Measurements from ENCODE around the gene PPCS.
A peak's percentile ranks its signal among the peaks of the same experiment; 100 is the strongest.
"Not testable (repeated sequence)": the region's sequence is repeated elsewhere in the genome, so short reads cannot be mapped to it uniquely, and the experiment has no call there.

PPCS gene

DNA sequence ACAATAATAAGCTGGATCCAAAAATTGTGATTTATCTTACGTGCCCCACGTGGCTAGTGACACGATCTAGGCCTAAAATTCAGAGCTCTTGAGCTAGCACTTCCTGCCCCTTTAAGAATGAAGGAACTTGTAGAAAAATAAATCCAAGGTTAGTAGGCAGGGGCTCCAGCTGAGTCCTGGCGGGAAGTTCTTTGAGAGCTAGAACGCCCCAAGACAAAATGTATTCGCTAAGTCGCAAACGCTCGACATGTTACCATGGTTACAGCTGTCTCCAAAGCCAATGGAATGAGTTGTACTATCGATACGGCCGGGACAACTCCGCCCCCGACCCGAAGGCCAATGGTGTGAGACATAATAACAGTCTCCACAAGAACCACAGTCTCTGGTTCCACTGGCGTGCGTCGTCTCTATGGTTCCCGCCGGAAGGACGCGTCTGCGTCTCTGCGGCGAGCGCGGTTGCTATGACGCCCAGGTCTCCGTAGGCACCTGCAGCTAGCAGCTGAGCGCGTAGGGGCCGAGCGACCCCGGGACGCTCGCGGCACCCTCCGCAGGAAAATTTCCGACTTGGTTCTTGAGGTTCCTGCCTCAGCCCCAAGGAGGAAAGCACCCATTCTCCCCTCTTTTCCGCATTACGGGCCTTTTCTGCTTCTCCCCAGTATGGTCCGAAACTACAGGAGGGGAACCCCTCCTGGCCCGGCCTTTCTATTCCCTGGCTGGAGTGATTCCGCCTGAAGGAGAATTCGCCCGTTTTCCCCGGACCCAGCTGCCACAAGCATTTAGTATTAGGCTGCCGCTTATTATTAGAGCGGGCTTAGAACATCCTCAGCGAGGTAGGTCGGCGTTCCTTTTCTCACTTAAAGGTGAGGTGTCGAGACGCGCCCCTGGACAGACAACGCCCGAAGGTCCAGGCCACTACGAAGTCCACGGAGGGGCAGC is 6.8 kb downstream of the PPCS start, which contains the start of gene CCDC30:
Gene CCDC30, plus strand, starts transcription at position 459 of the 936 bp plus-strand sequence. CDS start 17,266 bp downstream, outside the sequence.
- H3K4me3 ChIP-seq (ENCODE audit: control insufficient read depth, low read depth, low read length) = peak within 1 kb of the TSS; percentile 74
- TF ChIP-seq, protein P1, sequence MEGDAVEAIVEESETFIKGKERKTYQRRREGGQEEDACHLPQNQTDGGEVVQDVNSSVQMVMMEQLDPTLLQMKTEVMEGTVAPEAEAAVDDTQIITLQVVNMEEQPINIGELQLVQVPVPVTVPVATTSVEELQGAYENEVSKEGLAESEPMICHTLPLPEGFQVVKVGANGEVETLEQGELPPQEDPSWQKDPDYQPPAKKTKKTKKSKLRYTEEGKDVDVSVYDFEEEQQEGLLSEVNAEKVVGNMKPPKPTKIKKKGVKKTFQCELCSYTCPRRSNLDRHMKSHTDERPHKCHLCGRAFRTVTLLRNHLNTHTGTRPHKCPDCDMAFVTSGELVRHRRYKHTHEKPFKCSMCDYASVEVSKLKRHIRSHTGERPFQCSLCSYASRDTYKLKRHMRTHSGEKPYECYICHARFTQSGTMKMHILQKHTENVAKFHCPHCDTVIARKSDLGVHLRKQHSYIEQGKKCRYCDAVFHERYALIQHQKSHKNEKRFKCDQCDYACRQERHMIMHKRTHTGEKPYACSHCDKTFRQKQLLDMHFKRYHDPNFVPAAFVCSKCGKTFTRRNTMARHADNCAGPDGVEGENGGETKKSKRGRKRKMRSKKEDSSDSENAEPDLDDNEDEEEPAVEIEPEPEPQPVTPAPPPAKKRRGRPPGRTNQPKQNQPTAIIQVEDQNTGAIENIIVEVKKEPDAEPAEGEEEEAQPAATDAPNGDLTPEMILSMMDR (IDR thresholded peaks at IDR 0.05; ENCODE audit: control insufficient read depth, insufficient read depth, low read depth, low read length, missing control alignments) = no peak
- DNase-seq (ENCODE audit: low read depth) = peak; percentile 93

DNA sequence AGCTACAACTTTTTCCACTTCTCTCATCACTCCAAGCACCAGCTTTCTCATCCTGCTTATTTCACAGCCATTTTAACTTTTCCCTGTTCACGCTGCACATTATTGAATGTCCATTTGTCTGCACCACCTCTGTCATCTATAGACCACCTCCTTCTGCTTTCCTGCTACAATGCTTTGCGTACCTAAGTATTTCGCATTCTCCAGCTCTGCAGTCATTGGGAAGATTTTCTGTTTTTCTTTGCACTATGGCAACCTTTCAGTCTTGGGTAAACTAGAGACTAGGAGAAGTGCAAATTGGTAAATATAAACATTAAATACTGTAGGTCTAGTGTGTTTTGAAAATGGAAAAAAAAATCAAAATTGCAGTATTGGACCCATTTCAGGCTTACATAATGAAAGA is 7.6 kb downstream of the PPCS start:
- H3K4me3 ChIP-seq (ENCODE audit: control insufficient read depth, low read depth, low read length) = peak overlapping the region; percentile 74; the same call in 1 of the 2 replicates
- TF ChIP-seq, protein P1 (IDR thresholded peaks at IDR 0.05; ENCODE audit: control insufficient read depth, insufficient read depth, low read depth, low read length, missing control alignments) = no peak
- no peak for DNase-seq (ENCODE audit: low read depth)

DNA sequence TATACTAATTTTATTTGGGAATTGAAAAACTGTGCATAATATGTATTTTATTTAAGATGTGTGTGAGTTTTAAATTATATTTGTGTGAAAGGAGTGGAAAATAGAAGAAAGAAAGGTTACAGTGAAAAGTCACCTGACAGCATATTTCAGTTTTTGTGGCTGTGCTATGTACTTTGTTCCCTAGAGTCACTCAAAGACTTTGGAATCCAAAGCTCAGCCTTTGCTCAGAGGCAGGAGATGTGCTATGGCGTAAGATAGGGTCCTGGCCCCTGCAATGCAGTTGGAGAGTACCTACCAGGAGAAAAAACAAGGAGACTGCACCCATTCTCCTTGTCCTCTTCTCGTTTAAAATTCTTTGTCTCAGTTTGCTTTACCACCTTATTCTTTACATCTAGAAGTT is 9.7 kb downstream of the PPCS start:
- DNase-seq (ENCODE audit: low read depth) = no peak
- no peak overlapping the region for H3K4me3 ChIP-seq (ENCODE audit: control insufficient read depth, low read depth, low read length)
- TF ChIP-seq, protein P1 (IDR thresholded peaks at IDR 0.05; ENCODE audit: control insufficient read depth, insufficient read depth, low read depth, low read length, missing control alignments) = no peak

DNA sequence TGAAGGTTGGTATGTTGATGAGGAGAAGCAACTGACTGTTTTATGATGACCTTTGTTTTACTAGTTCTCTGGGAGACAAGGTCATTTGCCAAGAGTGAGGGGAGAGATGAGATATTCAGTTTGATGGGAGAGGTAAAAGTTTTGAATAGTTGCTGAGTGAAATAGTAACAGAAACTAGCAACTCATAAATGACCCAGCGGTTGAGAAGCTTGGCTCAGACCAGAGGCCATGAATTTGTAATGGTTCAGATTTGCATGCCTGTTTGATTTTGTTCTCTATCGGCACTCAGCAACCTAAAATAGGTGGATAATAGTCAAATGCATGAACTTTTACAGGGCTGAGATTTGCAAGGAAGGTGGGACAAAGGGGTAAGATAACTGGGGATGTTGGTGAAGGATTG is 13.4 kb downstream of the PPCS start:
- TF ChIP-seq, protein P1 (IDR thresholded peaks at IDR 0.05; ENCODE audit: control insufficient read depth, insufficient read depth, low read depth, low read length, missing control alignments) = no peak
- DNase-seq (ENCODE audit: low read depth) = no peak

DNA sequence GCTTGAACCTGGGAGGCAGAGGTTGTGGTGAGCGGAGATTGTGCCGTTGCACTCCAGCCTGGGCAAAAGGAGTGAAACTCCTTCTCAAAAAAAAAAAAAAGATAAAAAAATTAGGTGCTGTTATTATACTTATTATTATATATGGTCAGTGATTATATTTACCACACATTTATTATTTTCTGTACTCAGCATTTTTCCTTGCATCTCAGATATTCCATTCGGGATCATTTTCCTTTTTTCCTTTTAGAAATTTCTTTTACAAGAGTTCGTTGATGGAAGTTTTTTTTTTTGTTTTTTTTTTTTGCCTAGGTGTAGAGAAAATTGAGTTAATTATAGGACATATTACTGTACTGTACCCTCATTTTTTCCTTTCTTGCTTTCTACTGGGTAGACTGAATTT is 20.3 kb downstream of the PPCS start:
- TF ChIP-seq, protein P1 (IDR thresholded peaks at IDR 0.05; ENCODE audit: control insufficient read depth, insufficient read depth, low read depth, low read length, missing control alignments) = no peak
- no peak overlapping the region for H3K4me3 ChIP-seq (ENCODE audit: control insufficient read depth, low read depth, low read length)
- DNase-seq (ENCODE audit: low read depth) = no peak

More for the DNA sequence above, 13.4 kb downstream of the PPCS start:
- H3K4me3 ChIP-seq (ENCODE audit: control insufficient read depth, low read depth, low read length) = no peak overlapping the region

DNA sequence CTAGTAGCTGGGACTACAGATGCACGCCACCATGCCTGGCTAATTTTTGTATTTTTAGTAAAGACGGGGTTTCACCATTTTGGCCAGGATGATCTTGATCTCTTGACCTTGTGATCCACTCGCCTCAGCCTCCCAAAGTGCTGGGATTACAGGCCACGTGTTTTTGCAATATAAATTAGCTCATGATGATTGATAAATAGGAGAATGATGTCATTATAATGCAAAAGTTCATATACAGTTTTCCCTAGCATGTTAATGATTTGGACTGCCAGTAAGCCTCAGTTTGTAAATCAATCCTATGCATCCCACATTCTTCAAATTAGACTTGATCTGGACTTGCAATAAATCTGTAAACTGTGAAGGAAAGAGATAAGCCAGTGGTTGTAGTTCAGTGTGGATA is 21.0 kb downstream of the PPCS start:
- H3K4me3 ChIP-seq (ENCODE audit: control insufficient read depth, low read depth, low read length); DNase-seq (ENCODE audit: low read depth): not testable (repeated sequence)

DNA sequence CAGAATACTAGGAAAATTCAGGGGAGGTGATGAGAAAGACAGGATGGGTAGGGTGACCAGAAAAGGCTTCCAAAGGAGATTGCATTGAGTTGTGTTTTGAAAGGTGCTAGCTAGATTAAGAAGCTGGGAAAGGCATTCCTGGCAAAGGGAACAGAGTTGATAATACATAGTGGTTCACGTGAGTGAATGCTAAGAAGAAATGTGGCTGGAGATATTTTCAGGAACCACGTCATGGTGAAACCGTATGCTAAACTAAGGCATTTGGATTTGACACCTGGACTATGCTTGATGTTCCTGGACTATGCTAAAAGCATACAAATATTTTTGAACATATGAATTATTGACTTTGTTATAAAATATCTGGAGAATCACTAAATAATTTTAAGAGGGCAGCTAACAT is 21.4 kb downstream of the PPCS start:
- TF ChIP-seq, protein P1 (IDR thresholded peaks at IDR 0.05; ENCODE audit: control insufficient read depth, insufficient read depth, low read depth, low read length, missing control alignments) = no peak

More for the DNA sequence above, 21.4 kb downstream of the PPCS start:
- no peak overlapping the region for H3K4me3 ChIP-seq (ENCODE audit: control insufficient read depth, low read depth, low read length)
- no peak for DNase-seq (ENCODE audit: low read depth)
